NCI-H2171 treated with DMSO at 0.1 percent for 48 hours (cell line): Measurements from ENCODE around the gene MPPED2.

Experiments used
- DNase-seq: peaks from one replicate; lab custom pipeline; 2025; lab: John Stamatoyannopoulos, UW

MPPED2 gene

GRCh38 chr11:30360741-30361140 lies 225.4 kb downstream of the MPPED2 start:
- DNase-seq = no peak
